Smooth muscle cell (in vitro differentiated cells): Measurements from ENCODE around the gene GLRA3. TPM values are rescaled to one million over a fixed set of nuclear protein-coding genes. Genes with fewer than 3 reads are reported as not detected.

ENCODE experiments used
- DNase-seq: peaks from one replicate; lab custom pipeline; 2025; ENCODE audit not compliant: unreplicated experiment; lab: John Stamatoyannopoulos, UW
- H2AFZ ChIP-seq: fragments of 200-600 bp; sonication (generic); 2 replicates; pipeline ENCODE4 v1.6.0; 2016; ENCODE audit warnings: antibody characterized with exemption, low read depth, mild to moderate bottlenecking
- H3F3A ChIP-seq: fragments of 200-600 bp; sonication (generic); 2 replicates; pipeline ENCODE4 v1.6.0; 2017; ENCODE audit warnings: antibody characterized with exemption, low read depth
- H3K27ac ChIP-seq: fragments of 200-600 bp; sonication (generic); 2 replicates; pipeline ENCODE4 v1.5.1; 2016; ENCODE audit warnings: low read depth, mild to moderate bottlenecking
- H3K27me3 ChIP-seq: fragments of 200-600 bp; sonication (generic); 2 replicates; pipeline ENCODE4 v1.6.1; 2016; ENCODE audit warnings: low read depth, mild to moderate bottlenecking
- H3K36me3 ChIP-seq: fragments of 200-600 bp; sonication (generic); 2 replicates; pipeline ENCODE4 v1.5.1; 2016; ENCODE audit warnings: low read depth
- H3K4me1 ChIP-seq: fragments of 200-600 bp; sonication (generic); 2 replicates; pipeline ENCODE4 v1.5.1; 2016; ENCODE audit warnings: low read depth
- H3K4me2 ChIP-seq: fragments of 200-600 bp; sonication (generic); 2 replicates; pipeline ENCODE4 v1.6.0; 2016; ENCODE audit warnings: mild to moderate bottlenecking
- H3K4me3 ChIP-seq: fragments of 200-600 bp; sonication (generic); 2 replicates; pipeline ENCODE4 v1.5.1; 2016; ENCODE audit warnings: mild to moderate bottlenecking
- H3K79me2 ChIP-seq: fragments of 200-600 bp; sonication (generic); 2 replicates; pipeline ENCODE4 v1.6.0; 2016; ENCODE audit warnings: low read depth, mild to moderate bottlenecking
- H3K9ac ChIP-seq: fragments of 200-600 bp; sonication (generic); 2 replicates; pipeline ENCODE4 v1.6.0; 2016; ENCODE audit warnings: low read depth
- H3K9me3 ChIP-seq: fragments of 200-600 bp; sonication (generic); replicated peaks from 2 replicates; pipeline ENCODE4 v1.5.1; 2016; ENCODE audit warnings: low read depth
- H4K20me1 ChIP-seq: fragments of 200-600 bp; sonication (generic); 2 replicates; pipeline ENCODE4 v1.6.0; 2016; ENCODE audit warnings: low read depth
- CTCF ChIP-seq: fragments of 200-600 bp; sonication (generic); IDR thresholded peaks from 2 replicates; pipeline ENCODE4 v1.5.1; 2017; ENCODE audit warnings: borderline replicate concordance, mild to moderate bottlenecking, antibody characterized with exemption; ENCODE audit not compliant: insufficient read depth, poor library complexity, severe bottlenecking
- WGBS: methylation state at CpG from one replicate; pipeline ENCODE4 v1.1.7; 2016; ENCODE audit warnings: low lambda C conversion rate; 5-methylcytosine and 5-hydroxymethylcytosine counted together
- polyA plus RNA-seq: library from polyadenylated mRNA; unstranded; fragments of >200 nt; fragmentation: Nextera tagmentation; extraction: Ambion mirVana; gene quantifications from 2 replicates; pipeline ENCODE4 v1.2.1, GENCODE V29; 2016
- total RNA-seq: library from RNA; depleted of rRNA; stranded (reverse); fragments of >200 nt; gene quantifications from 2 replicates; pipeline ENCODE4 v1.2.3, GENCODE V29; 2014

Gene GLRA3
- total and polyA plus RNA-seq, 2 experiments from 2014 or later, result not detected

GRCh38 chr4:174654634-174655033 is 174.4 kb downstream of the GLRA3 start:
- H3K4me2 ChIP-seq, result no peak overlapping the region
- H3K9me3 ChIP-seq, result no peaks in the 10 kb centered on the region
- H3K36me3 ChIP-seq, result no peaks in the 10 kb centered on the region
- no peaks in the 10 kb centered on the region for H4K20me1 ChIP-seq
- H3F3A ChIP-seq, result no peaks in the 10 kb centered on the region
- H3K27ac ChIP-seq, result no peak overlapping the region
- H2AFZ ChIP-seq, result no peak overlapping the region
- H3K79me2 ChIP-seq, result no peaks in the 10 kb centered on the region
- TF ChIP-seq CTCF, result no peak
- 85% methylated on average over 4 of the region's 4 CpGs for WGBS
- H3K27me3 ChIP-seq, result no peaks in the 10 kb centered on the region
- no peak for DNase-seq
- no peak overlapping the region for H3K4me3 ChIP-seq
- no peaks in the 10 kb centered on the region for H3K4me1 ChIP-seq
- no peak overlapping the region for H3K9ac ChIP-seq

- TF ChIP-seq CTCF, result no peak
These were observed 178.2 kb downstream of the GLRA3 start for GRCh38 chr4:174650711-174651355.

GRCh38 chr4:174648812-174649211 is 180.2 kb downstream of the GLRA3 start:
- no peak overlapping the region for H3K4me2 ChIP-seq
- 95% methylated on average over 5 of the region's 5 CpGs for WGBS
- no peaks in the 10 kb centered on the region for H3K9me3 ChIP-seq
- no peak for DNase-seq
- no peaks in the 10 kb centered on the region for H3K27me3 ChIP-seq
- H3K4me1 ChIP-seq, result no peaks in the 10 kb centered on the region
- no peak overlapping the region for H3K27ac ChIP-seq
- H3K9ac ChIP-seq, result no peak overlapping the region
- H3K36me3 ChIP-seq, result no peaks in the 10 kb centered on the region
- H3F3A ChIP-seq, result no peaks in the 10 kb centered on the region
- no peak overlapping the region for H2AFZ ChIP-seq
- TF ChIP-seq CTCF, result no peak
- no peaks in the 10 kb centered on the region for H4K20me1 ChIP-seq
- H3K79me2 ChIP-seq, result no peaks in the 10 kb centered on the region
- H3K4me3 ChIP-seq, result no peak overlapping the region

More at GRCh38 chr4:174650711-174651355, 178.2 kb downstream of the GLRA3 start:
- Histone ChIP-seq H3K4me2 (no peak overlapping the region), H3K27ac (no peak overlapping the region), H3F3A (no peaks in the 10 kb centered on the region), H3K27me3 (no peaks in the 10 kb centered on the region), H3K9me3 (no peaks in the 10 kb centered on the region), H3K4me3 (no peak overlapping the region), H3K79me2 (no peaks in the 10 kb centered on the region), H3K36me3 (no peaks in the 10 kb centered on the region), H3K4me1 (no peaks in the 10 kb centered on the region), H2AFZ (no peak overlapping the region), H4K20me1 (no peaks in the 10 kb centered on the region), H3K9ac (no peak overlapping the region)
- WGBS, result 87% methylated on average over 2 of the region's 2 CpGs
- no peak for DNase-seq

- H3K79me2 ChIP-seq, result no peaks in the 10 kb centered on the region
- H3K9me3 ChIP-seq, result no peaks in the 10 kb centered on the region
- H3K27ac ChIP-seq, result no peak overlapping the region
- no peaks in the 10 kb centered on the region for H3K27me3 ChIP-seq
- 76% methylated on average over 1 of the region's 1 CpG for WGBS
- no peaks in the 10 kb centered on the region for H4K20me1 ChIP-seq
- no peaks in the 10 kb centered on the region for H3F3A ChIP-seq
- DNase-seq, result no peak
- H2AFZ ChIP-seq, result no peak overlapping the region
- H3K4me1 ChIP-seq, result no peaks in the 10 kb centered on the region
- no peak for TF ChIP-seq CTCF
- H3K4me3 ChIP-seq, result no peak overlapping the region
- no peak overlapping the region for H3K4me2 ChIP-seq
- H3K36me3 ChIP-seq, result no peaks in the 10 kb centered on the region
- no peak overlapping the region for H3K9ac ChIP-seq
These were observed 182.7 kb downstream of the GLRA3 start for GRCh38 chr4:174646326-174646725.
